OCI-LY1 (cell line): ENCODE data around the gene GATAD2A.

Source experiments
- CTCF ChIP-seq: fragments of 200-600 bp; sonication (generic), shearing (Covaris generic); IDR thresholded peaks from 2 replicates; pipeline ENCODE4 v1.5.1; 2017; ENCODE audit warnings: mild to moderate bottlenecking, antibody characterized with exemption, low read length, moderate library complexity, mixed read lengths
- EZH2 ChIP-seq: fragments of 200-600 bp; sonication (generic), shearing (Covaris generic); IDR thresholded peaks from 2 replicates; pipeline ENCODE4 v1.8.0; 2017; ENCODE audit warnings: borderline replicate concordance, mixed run types, mild to moderate bottlenecking, antibody characterized with exemption, low read length, moderate library complexity, mixed read lengths

GRCh38 chr19:19445911-19446361, 40.5 kb downstream of the GATAD2A start:
- TF ChIP-seq EZH2 (no peak), CTCF (no peak)
